HG02763 (cell line): ENCODE measurements around the gene ZDHHC24.

Experiments used
- ATAC-seq: cut with Tn5 transposase; IDR thresholded peaks from one replicate; pipeline ENCODE4 v1.9.1; 2021; ENCODE audit warnings: mild to moderate bottlenecking, moderate library complexity; ENCODE audit not compliant: unreplicated experiment

ZDHHC24 gene

DNA sequence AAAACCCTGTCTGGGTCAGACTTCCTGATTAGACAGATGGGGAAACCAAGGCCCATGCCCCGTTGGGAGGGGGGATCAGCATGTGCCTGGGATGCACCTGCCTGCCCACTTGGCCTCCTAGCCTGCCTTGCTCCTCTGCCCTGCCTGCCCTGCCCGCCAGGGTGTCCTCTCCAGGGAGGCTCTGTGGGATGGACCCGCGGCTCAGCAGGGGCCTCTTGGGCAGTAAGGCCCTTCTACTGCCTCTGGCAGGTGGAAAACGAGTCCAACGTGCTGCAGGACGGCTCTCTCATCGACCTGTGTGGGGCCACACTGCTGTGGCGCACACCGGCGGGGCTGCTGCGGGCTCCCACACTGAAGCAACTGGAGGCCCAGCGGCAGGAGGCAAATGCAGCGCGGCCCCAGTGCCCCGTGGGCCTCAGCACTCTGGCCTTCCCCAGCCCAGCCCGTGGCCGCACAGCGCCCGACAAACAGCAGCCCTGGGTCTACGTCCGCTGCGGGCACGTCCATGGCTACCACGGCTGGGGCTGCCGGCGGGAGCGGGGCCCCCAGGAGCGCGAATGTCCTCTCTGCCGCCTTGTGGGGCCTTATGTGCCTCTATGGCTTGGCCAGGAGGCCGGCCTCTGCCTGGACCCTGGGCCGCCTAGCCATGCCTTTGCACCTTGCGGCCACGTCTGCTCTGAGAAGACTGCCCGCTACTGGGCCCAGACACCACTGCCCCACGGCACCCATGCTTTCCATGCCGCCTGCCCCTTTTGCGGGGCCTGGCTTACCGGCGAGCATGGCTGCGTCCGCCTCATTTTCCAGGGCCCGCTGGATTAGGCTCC, 70.3 kb downstream of the ZDHHC24 start:
- ATAC-seq: no peak

DNA sequence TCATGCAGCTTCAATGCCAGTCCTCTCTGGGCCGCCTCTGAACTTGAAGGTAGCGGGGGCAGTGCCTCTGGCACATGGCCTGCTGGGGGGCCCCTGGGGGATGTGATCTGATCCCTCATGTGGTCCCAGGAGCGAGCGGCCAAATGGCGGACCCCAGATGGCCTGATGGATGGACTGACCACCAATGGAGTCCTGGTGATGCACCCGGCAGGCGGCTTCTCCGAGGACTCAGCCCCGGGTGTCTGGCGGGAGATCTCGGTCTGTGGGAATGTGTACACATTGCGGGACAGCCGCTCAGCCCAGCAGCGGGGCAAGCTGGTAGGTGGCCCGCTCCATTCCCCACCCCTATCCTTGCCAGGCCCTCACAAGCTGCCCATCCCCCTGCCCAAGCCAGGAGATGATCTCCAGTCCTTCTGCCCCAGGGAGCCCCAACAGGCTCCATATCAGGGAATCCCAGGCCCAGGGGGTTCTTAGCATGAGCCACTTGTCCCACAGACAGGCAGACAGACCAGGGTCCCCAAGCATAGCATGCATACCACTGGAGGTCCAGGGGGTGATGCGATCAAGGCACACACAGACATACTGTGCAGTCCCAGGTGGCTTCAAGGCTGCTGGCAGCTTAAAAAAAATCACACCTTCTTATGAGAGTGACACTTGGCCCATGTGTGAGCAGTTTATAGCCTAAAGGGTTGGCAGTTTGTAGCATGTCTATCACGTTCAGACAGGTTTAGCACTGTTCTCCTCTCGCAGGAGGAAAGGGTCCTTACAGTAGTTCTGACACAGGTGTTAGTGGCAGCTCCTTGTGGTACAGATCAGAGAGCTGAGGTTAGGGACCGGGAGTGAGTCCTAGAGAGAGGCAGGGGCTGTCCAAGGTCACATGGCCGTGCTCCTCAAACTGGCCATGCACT, 72.0 kb downstream of the ZDHHC24 start:
- ATAC-seq: no peak

DNA sequence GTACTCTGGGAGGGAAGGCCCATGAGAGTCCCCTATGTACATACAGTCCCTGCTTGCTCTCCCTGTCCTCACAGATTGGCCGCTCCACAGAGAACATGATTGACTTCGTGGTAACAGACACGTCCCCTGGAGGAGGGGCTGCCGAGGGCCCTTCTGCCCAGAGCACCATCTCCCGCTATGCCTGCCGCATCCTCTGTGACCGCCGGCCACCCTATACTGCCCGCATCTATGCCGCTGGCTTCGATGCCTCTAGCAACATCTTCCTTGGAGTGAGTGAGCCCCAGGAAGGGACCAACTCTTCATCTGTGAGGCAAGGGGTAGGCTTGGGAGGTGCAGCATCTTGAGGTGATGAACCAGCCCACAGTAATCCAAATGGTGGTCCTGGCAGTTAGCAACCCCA, 72.7 kb downstream of the ZDHHC24 start:
- ATAC-seq: no peak

DNA sequence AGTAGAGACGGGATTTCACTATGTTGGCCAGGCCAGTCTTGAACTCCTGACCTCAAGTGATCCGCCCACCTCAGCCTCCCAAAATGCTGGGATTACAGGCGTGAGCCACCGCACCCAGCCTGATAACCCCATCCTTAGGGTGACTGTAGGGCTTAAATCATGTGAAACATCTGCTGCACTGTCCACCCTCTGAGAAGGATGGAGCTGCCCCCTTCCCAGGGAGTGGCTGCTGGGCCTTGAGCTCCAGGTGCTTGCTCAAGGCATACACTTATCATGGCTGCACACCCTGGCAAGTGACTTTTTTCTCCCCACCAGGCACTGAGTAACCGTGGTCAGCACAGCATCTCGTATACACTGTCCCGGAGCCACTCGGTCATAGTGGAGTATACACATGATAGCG, 73.8 kb downstream of the ZDHHC24 start:
- no peak for ATAC-seq

DNA sequence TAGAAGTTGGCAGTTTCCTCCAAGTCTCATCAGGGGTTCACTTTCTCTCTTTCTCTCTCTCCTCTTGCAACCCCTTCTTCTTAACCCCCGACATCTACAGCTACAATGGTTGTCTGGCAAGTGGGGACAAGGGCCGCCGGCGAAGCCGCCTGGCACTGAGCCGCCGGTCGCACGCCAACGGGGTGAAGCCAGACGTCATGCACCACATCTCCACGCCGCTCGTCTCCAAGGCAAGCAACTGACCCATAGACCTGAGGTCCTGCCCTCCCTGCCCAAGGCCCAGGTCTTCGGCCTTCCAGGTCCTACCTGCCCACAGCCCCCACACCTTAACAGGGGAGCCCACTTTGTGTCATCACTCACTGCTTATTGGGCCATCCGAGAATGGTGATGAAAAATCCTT, 74.7 kb downstream of the ZDHHC24 start:
- no peak for ATAC-seq
